ENCODE measurements around the gene DAP. TPM values are rescaled to one million over a fixed set of nuclear protein-coding genes. Genes with fewer than 3 reads are reported as not detected.
A peak's percentile ranks its signal among the peaks of the same experiment; 100 is the strongest.

DAP gene
- total RNA-seq, 1 experiment from 2014 or later: 47.2 TPM

GRCh38 chr5:10655972-10656830 lies 104.8 kb downstream of the DAP start:
- no CpG with 5 or more reads among the region's 18 CpGs for WGBS (ENCODE audit: extremely low coverage, insufficient read length, low lambda C conversion rate)
- Histone ChIP-seq H3K18ac (ENCODE audit: insufficient read length, low read depth, low read length) (no peak overlapping the region), H3T11ph (ENCODE audit: low read length) (no peak overlapping the region), H2BK15ac (ENCODE audit: low read depth, low read length) (no peak overlapping the region), H3K79me1 (ENCODE audit: insufficient read depth, low read depth, low read length, poor library complexity, severe bottlenecking) (no peaks in the 10 kb centered on the region), H3K79me2 (ENCODE audit: insufficient read depth, low read length) (no peaks in the 10 kb centered on the region), H3K4ac (ENCODE audit: low read depth, low read length) (no peak overlapping the region), H3K4me2 (ENCODE audit: insufficient read depth, insufficient read length, low read length) (no peak overlapping the region), H2AFZ (ENCODE audit: low read length) (no peak overlapping the region), H2BK5ac (ENCODE audit: insufficient read length, low read length) (no peak overlapping the region), H3K14ac (ENCODE audit: insufficient read depth, low read length) (no peak overlapping the region), H3K4me1 (ENCODE audit: insufficient read depth, low read length) (no peaks in the 10 kb centered on the region; the same call in 1 of the 2 replicates), H2BK20ac (ENCODE audit: low read depth, low read length, poor library complexity, severe bottlenecking) (no peak overlapping the region), H2AK5ac (ENCODE audit: insufficient read length, low read length) (no peak overlapping the region), H4K20me1 (ENCODE audit: control insufficient read depth, insufficient read depth, insufficient read length) (no peaks in the 10 kb centered on the region), H3K27me3 (ENCODE audit: insufficient read depth, low read length) (no peaks in the 10 kb centered on the region), H3K9ac (ENCODE audit: extremely low read depth, insufficient read length, low read length) (no peak overlapping the region), H3K56ac (ENCODE audit: insufficient read length, low read depth, low read length) (no peak overlapping the region), H4K91ac (ENCODE audit: insufficient read length, low read depth, low read length) (no peak overlapping the region), H3K9me3 (ENCODE audit: control insufficient read depth, low read depth, low read length) (no peaks in the 10 kb centered on the region), H4K5ac (ENCODE audit: insufficient read length, low read depth, low read length) (no peak overlapping the region), H2BK12ac (ENCODE audit: insufficient read length, low read depth, low read length) (no peak overlapping the region), H4K8ac (replicated peaks; ENCODE audit: insufficient read length, low read depth, low read length) (no peak overlapping the region), H3K23ac (ENCODE audit: insufficient read length, low read depth, low read length) (no peak overlapping the region), H2BK120ac (ENCODE audit: low read depth, low read length, poor library complexity, severe bottlenecking) (no peak overlapping the region), H3K23me2 (ENCODE audit: insufficient read length, low read depth, low read length, poor library complexity, severe bottlenecking) (no peaks in the 10 kb centered on the region), H3K27ac (ENCODE audit: insufficient read length, low read depth, low read length) (no peak overlapping the region)
- 0 out of 3 replicates have a peak, but pooled peaks have one; percentile 1 for TF ChIP-seq CTCF (conservative IDR thresholded peaks at IDR 0.05)
- peak; percentile 24 for DNase-seq
- H3K27ac Mint-ChIP-seq: peak overlapping the region in 2 of 3 experiments; percentile 52 to 79; a peak in 1 of 7 replicates
- H3K9me3 Mint-ChIP-seq: no peaks in the 10 kb centered on the region
- H3K36me3 Mint-ChIP-seq (ENCODE audit: insufficient read depth in 1 of 3, low read depth in 3 of 3): no peaks in the 10 kb centered on the region; a peak in 1 of 7 replicates
- H3K4me3 Mint-ChIP-seq: no peak overlapping the region
- H3K4me1 Mint-ChIP-seq: peaks cover 19 to 28% of the 10 kb centered on the region in 2 experiments
- no peaks in the 10 kb centered on the region; the same call in 1 of the 2 replicates for H3K27me3 Mint-ChIP-seq (ENCODE audit: low read depth)

All from H9 (cell line).